ENCODE results near the gene CHPF2.

Gene CHPF2

GRCh38 chr7:151265351-151265931 is 33.2 kb downstream of the CHPF2 start:
- no peak for DNase-seq (ENCODE audit: low spot score)

GRCh38 chr7:151269511-151269910 is 37.2 kb downstream of the CHPF2 start:
- no peak for DNase-seq (ENCODE audit: low spot score)

GRCh38 chr7:151271699-151272355 is 39.5 kb downstream of the CHPF2 start:
- no peak for DNase-seq (ENCODE audit: low spot score)

GRCh38 chr7:151272405-151272804 is 40.1 kb downstream of the CHPF2 start:
- DNase-seq (ENCODE audit: low spot score), result no peak

- no peak for DNase-seq (ENCODE audit: low spot score)
Measured at GRCh38 chr7:151272877-151273276, 40.6 kb downstream of the CHPF2 start.

GRCh38 chr7:151273651-151274390 is 41.5 kb downstream of the CHPF2 start:
- DNase-seq (ENCODE audit: low spot score), result no peak

GRCh38 chr7:151274396-151274795 is 42.1 kb downstream of the CHPF2 start:
- DNase-seq (ENCODE audit: low spot score), result no peak

- no peak for DNase-seq (ENCODE audit: low spot score)
Measured at GRCh38 chr7:151274936-151275812, 42.9 kb downstream of the CHPF2 start.

- DNase-seq (ENCODE audit: low spot score), result no peak
Measured at GRCh38 chr7:151275813-151276577, 43.7 kb downstream of the CHPF2 start.

- peak; percentile 70 for DNase-seq (ENCODE audit: low spot score)
Measured at GRCh38 chr7:151276666-151277590, 44.6 kb downstream of the CHPF2 start.

- no peak for DNase-seq (ENCODE audit: low spot score)
Measured at GRCh38 chr7:151277631-151278030, 45.3 kb downstream of the CHPF2 start.

GRCh38 chr7:151278949-151279348 is 46.7 kb downstream of the CHPF2 start:
- no peak for DNase-seq (ENCODE audit: low spot score)

- no peak for DNase-seq (ENCODE audit: low spot score)
Measured at GRCh38 chr7:151279868-151280267, 47.6 kb downstream of the CHPF2 start.

- no peak for DNase-seq (ENCODE audit: low spot score)
Measured at GRCh38 chr7:151280388-151281019, 48.2 kb downstream of the CHPF2 start.

GRCh38 chr7:151281686-151282085 is 49.4 kb downstream of the CHPF2 start:
- DNase-seq (ENCODE audit: low spot score), result no peak

GRCh38 chr7:151282111-151282510 is 49.8 kb downstream of the CHPF2 start:
- DNase-seq (ENCODE audit: low spot score), result no peak

GRCh38 chr7:151283302-151283701 is 51.0 kb downstream of the CHPF2 start:
- no peak for DNase-seq (ENCODE audit: low spot score)

GRCh38 chr7:151286148-151286547 is 53.9 kb downstream of the CHPF2 start:
- DNase-seq (ENCODE audit: low spot score), result no peak

Data from SW480 (cell line).